K562 (cell line): Measurements from ENCODE around the gene DNPEP. TPM values are rescaled to one million over a fixed set of nuclear protein-coding genes. Genes with fewer than 3 reads are reported as not detected.

Source experiments
- ETV5 ChIP-seq: sonication (generic); formaldehyde crosslinking; IDR thresholded peaks from 2 replicates; pipeline ENCODE4 v1.4.0; 2020; ENCODE audit warnings: low read depth, mild to moderate bottlenecking, missing genetic modification reagents
- HDAC6 ChIP-seq: IDR thresholded peaks from 2 replicates; pipeline ENCODE4 v1.6.1; 2012; ENCODE audit warnings: low read depth, mild to moderate bottlenecking, control low read depth, inconsistent platforms, low read length, moderate library complexity
- MAFF ChIP-seq: IDR thresholded peaks from 2 replicates; pipeline ENCODE4 v1.6.1; 2012; ENCODE audit warnings: low read length, improper control_type of control experiment
- MYBL2 ChIP-seq, 2 experiments: fragments of 450-650 bp in 1 of 2; sonication (generic) in 1 of 2; formaldehyde crosslinking in 1 of 2; IDR thresholded peaks; 2 replicates each; pipeline versions ENCODE4 v1.6.1 to v1.8.1; 2017 to 2022; ENCODE audit warnings: borderline replicate concordance in 1 of 2, inconsistent platforms in 1 of 2, low read depth in 1 of 2, mild to moderate bottlenecking in 1 of 2, missing genetic modification reagents in 1 of 2, moderate library complexity in 1 of 2
- NRF1 ChIP-seq, 2 experiments: fragments of 450-650 bp; IDR thresholded peaks in 1 of 2; conservative IDR thresholded peaks in 1 of 2; 2 replicates each; pipeline ENCODE4 v1.6.1; 2014; ENCODE audit warnings: mild to moderate bottlenecking in 2 of 2
- SP2 ChIP-seq: IDR thresholded peaks from 2 replicates; pipeline ENCODE4 v1.6.1; 2011; ENCODE audit warnings: mild to moderate bottlenecking, low read depth, low read length, moderate library complexity; ENCODE audit not compliant: poor library complexity, severe bottlenecking; ENCODE audit errors: extremely low read depth
- SREBF2 ChIP-seq: sonication (generic); formaldehyde crosslinking; IDR thresholded peaks from 2 replicates; pipeline ENCODE4 v1.4.0; 2020; ENCODE audit warnings: mild to moderate bottlenecking, missing genetic modification reagents
- TEAD1 ChIP-seq, 2 experiments: fragments of 450-650 bp in 1 of 2; sonication (generic) in 1 of 2; formaldehyde crosslinking; IDR thresholded peaks; 2 replicates each; pipeline versions ENCODE4 v1.4.0 to v1.8.0; 2020 to 2022; ENCODE audit warnings: mild to moderate bottlenecking in 2 of 2, missing genetic modification reagents in 1 of 2
- ZNF24 ChIP-seq: fragments of 450-650 bp; IDR thresholded peaks from 2 replicates; pipeline ENCODE4 v1.6.1; 2016
- polyA plus RNA-seq, 8 experiments: library from polyadenylated mRNA; depleted of rRNA in 4 of 8; stranded (reverse) in 5 of 8; unstranded in 3 of 8; fragments of >200 nt; fragmentation: Nextera tagmentation in 2 of 8; fragmentation: Illumina TruSeq in 1 of 8; extraction: Ambion mirVana in 2 of 8; extraction: Trizol in 1 of 8; gene quantifications; 2 replicates each; pipeline versions ENCODE4 v1.2.1 to v1.2.3, GENCODE V29; 2011 to 2014; ENCODE audit warnings: inconsistent platforms in 1 of 8, missing spikeins in 1 of 8
- total RNA-seq, 7 experiments: library from RNA; depleted of rRNA in 6 of 7; stranded (reverse); fragments of >200 nt in 6 of 7; fragmentation: Illumina TruSeq in 2 of 7; extraction: Trizol in 2 of 7; gene quantifications; 2 replicates each; pipeline versions ENCODE4 v1.2.1 to v1.2.3, GENCODE V29; 2011 to 2021; ENCODE audit warnings: low replicate concordance in 1 of 7
- TF ChIP-seq, protein P1 (sequence below): fragments of 250-450 bp; sonication (Bioruptor Pico); IDR thresholded peaks from 2 replicates; pipeline ENCODE4 v1.4.0; 2020
- TF ChIP-seq, protein P2 (sequence below), 3 experiments: IDR thresholded peaks in 2 of 3; conservative IDR thresholded peaks in 1 of 3; 2 replicates each; pipeline ENCODE4 v1.5.1; 2011 to 2012; ENCODE audit warnings: low read length in 3 of 3, mild to moderate bottlenecking in 3 of 3, control low read depth in 2 of 3, improper control_type of control experiment in 1 of 3, inconsistent platforms in 1 of 3, low read depth in 1 of 3, mixed read lengths in 1 of 3, moderate library complexity in 1 of 3; ENCODE audit not compliant: insufficient read depth in 2 of 3
- TF ChIP-seq, protein P3 (sequence below): IDR thresholded peaks from 3 replicates; pipeline ENCODE4 v1.6.1; 2011; ENCODE audit warnings: borderline replicate concordance, mild to moderate bottlenecking; ENCODE audit not compliant: insufficient read length, insufficient read depth
- TF ChIP-seq, protein P4 (sequence below): fragments of 250-450 bp; sonication (Bioruptor Pico); IDR thresholded peaks from 2 replicates; pipeline ENCODE4 v1.8.0; 2021; ENCODE audit warnings: moderate library complexity, mild to moderate bottlenecking, inconsistent platforms

DNPEP gene
- total and polyA plus RNA-seq, 9 of the 15 experiments (the other 6 are each of a cell fraction or from before 2014, with no cell fraction given), result 34.6 to 71.4 (median 45.5) TPM

DNA sequence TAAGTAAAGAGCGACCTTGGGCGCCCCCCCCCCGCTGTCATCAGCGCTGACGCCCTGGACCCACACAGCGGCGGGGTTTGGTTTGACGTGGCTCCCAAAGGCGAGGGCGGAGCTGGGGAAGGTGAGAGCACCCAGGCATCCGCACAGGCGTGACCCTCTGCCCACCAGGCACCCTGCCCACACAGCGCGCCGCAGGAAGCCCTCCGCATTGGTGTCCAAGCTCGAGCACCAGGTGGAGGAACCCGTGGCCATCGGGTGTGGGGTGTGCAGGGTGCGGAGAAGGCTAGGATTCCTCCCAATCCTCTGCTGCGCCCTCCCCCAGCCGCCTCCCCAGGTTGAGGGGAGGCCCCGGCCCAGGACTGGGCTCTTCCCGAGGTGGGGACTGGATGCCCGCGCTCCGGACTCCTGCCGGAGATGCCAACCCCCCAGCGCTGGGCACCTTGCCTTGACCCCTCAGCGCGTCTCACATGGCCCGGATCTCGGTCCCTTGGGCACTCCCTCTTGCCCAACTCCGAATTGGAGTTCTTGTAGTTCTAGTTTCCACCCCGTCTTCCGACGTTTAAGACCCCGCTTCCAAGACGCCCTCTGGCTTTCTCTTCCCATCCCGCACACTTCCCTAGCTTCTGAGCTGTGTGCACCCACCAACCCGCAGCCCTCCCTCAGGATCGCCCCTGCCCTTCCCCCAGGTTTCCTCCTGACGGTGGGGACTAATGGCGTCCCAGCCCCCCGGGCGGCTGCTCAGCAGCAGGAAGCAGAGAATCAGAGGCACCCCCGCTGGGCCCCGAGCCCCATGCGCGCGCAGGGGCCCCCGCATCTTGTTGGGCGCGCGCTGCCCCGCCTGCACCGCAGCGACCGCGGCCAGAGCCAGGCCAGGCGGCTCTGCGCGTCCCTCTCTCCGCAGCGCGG is 29.3 kb downstream of the DNPEP start (continued):
- TF ChIP-seq, protein P1, sequence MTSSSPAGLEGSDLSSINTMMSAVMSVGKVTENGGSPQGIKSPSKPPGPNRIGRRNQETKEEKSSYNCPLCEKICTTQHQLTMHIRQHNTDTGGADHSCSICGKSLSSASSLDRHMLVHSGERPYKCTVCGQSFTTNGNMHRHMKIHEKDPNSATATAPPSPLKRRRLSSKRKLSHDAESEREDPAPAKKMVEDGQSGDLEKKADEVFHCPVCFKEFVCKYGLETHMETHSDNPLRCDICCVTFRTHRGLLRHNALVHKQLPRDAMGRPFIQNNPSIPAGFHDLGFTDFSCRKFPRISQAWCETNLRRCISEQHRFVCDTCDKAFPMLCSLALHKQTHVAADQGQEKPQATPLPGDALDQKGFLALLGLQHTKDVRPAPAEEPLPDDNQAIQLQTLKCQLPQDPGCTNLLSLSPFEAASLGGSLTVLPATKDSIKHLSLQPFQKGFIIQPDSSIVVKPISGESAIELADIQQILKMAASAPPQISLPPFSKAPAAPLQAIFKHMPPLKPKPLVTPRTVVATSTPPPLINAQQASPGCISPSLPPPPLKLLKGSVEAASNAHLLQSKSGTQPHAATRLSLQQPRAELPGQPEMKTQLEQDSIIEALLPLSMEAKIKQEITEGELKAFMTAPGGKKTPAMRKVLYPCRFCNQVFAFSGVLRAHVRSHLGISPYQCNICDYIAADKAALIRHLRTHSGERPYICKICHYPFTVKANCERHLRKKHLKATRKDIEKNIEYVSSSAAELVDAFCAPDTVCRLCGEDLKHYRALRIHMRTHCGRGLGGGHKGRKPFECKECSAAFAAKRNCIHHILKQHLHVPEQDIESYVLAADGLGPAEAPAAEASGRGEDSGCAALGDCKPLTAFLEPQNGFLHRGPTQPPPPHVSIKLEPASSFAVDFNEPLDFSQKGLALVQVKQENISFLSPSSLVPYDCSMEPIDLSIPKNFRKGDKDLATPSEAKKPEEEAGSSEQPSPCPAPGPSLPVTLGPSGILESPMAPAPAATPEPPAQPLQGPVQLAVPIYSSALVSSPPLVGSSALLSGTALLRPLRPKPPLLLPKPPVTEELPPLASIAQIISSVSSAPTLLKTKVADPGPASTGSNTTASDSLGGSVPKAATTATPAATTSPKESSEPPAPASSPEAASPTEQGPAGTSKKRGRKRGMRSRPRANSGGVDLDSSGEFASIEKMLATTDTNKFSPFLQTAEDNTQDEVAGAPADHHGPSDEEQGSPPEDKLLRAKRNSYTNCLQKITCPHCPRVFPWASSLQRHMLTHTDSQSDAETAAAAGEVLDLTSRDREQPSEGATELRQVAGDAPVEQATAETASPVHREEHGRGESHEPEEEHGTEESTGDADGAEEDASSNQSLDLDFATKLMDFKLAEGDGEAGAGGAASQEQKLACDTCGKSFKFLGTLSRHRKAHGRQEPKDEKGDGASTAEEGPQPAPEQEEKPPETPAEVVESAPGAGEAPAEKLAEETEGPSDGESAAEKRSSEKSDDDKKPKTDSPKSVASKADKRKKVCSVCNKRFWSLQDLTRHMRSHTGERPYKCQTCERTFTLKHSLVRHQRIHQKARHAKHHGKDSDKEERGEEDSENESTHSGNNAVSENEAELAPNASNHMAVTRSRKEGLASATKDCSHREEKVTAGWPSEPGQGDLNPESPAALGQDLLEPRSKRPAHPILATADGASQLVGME (CRISPR knock-in tag), result no peak
- TF ChIP-seq, protein P2, sequence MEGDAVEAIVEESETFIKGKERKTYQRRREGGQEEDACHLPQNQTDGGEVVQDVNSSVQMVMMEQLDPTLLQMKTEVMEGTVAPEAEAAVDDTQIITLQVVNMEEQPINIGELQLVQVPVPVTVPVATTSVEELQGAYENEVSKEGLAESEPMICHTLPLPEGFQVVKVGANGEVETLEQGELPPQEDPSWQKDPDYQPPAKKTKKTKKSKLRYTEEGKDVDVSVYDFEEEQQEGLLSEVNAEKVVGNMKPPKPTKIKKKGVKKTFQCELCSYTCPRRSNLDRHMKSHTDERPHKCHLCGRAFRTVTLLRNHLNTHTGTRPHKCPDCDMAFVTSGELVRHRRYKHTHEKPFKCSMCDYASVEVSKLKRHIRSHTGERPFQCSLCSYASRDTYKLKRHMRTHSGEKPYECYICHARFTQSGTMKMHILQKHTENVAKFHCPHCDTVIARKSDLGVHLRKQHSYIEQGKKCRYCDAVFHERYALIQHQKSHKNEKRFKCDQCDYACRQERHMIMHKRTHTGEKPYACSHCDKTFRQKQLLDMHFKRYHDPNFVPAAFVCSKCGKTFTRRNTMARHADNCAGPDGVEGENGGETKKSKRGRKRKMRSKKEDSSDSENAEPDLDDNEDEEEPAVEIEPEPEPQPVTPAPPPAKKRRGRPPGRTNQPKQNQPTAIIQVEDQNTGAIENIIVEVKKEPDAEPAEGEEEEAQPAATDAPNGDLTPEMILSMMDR (IDR thresholded peaks at IDR 0.05 in 2 of 3, conservative IDR thresholded peaks at IDR 0.05 in 1 of 3; ENCODE audit: insufficient read depth in 2 of 3, low read depth in 1 of 3, low read length in 3 of 3), result 0 out of 6 replicates have a peak, but pooled peaks of 1 of the 3 experiments have one; percentile 8
- TF ChIP-seq NRF1 (conservative IDR thresholded peaks at IDR 0.05 in 1 of 2, IDR thresholded peaks at IDR 0.05 in 1 of 2) (0 out of 4 replicates have a peak, but pooled peaks of 1 of the 2 experiments have one; percentile 12), TEAD1 (CRISPR knock-in tag; IDR thresholded peaks at IDR 0.05) (no peak), SP2 (no peak), HDAC6 (no peak), MYBL2 (IDR thresholded peaks at IDR 0.05; ENCODE audit: low read depth) (no peak), MYBL2 (CRISPR knock-in tag; IDR thresholded peaks at IDR 0.05; ENCODE audit: borderline replicate concordance) (no peak), MAFF (no peak), ZNF24 (no peak), ETV5 (no peak), SREBF2 (CRISPR knock-in tag) (no peak)
- TF ChIP-seq, protein P3, sequence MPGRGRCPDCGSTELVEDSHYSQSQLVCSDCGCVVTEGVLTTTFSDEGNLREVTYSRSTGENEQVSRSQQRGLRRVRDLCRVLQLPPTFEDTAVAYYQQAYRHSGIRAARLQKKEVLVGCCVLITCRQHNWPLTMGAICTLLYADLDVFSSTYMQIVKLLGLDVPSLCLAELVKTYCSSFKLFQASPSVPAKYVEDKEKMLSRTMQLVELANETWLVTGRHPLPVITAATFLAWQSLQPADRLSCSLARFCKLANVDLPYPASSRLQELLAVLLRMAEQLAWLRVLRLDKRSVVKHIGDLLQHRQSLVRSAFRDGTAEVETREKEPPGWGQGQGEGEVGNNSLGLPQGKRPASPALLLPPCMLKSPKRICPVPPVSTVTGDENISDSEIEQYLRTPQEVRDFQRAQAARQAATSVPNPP, result no peak
- TF ChIP-seq, protein P4, sequence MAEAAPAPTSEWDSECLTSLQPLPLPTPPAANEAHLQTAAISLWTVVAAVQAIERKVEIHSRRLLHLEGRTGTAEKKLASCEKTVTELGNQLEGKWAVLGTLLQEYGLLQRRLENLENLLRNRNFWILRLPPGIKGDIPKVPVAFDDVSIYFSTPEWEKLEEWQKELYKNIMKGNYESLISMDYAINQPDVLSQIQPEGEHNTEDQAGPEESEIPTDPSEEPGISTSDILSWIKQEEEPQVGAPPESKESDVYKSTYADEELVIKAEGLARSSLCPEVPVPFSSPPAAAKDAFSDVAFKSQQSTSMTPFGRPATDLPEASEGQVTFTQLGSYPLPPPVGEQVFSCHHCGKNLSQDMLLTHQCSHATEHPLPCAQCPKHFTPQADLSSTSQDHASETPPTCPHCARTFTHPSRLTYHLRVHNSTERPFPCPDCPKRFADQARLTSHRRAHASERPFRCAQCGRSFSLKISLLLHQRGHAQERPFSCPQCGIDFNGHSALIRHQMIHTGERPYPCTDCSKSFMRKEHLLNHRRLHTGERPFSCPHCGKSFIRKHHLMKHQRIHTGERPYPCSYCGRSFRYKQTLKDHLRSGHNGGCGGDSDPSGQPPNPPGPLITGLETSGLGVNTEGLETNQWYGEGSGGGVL, result no peak
